Activated T-cell treated with anti-CD3 and anti-CD28 coated beads for 48 hours (primary cell): ENCODE measurements around the gene PLEKHA8.

Source experiments
- DNase-seq: peaks from one replicate; pipeline ENCODE4 v3.0.0-alpha.2; 2020; ENCODE audit warnings: low read depth

PLEKHA8 gene

DNA sequence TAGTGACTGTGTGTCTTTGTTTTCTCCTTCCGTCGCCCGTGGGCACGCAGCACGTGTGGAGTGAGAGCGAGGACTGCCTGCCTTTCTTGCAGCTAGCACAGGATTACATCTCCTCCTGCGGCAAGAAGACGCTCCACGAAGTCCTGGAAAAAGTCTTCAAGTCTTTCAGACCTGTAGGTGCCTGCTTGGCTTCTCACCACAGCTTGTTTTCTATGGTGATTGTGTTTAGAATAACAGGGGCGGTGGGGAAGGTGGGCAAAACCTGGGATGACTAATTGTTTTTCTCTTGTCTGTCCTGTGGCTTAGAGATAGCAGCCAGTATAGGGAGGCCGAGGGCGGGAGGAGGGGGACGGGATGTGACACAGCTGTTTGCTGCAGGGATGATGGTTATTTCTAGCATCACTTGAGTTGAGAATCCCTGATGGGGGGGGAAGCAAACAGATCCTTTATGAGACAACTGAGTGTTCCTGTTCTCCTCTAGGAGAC, 118.0 kb downstream of the PLEKHA8 start:
- no peak for DNase-seq

DNA sequence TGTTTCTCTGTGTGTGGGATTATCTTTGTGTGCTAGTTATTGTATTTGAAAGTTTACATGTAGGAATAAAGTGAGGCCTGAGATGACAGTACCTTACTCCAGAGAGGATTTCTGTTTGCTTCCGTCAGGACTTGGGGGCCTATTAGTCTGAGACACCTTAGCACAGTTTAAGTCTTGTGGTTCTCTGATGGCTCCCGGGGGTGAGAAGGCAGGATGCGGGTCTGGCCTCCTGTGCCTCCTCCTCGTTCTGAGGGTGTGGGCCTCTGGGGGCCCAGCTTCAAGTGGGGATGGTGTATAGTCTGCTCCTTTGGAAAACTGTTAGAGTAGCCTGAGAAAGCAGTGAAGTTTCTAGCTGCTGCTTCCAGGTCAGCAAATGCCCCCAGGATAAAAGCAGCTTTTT, 119.0 kb downstream of the PLEKHA8 start:
- no peak for DNase-seq

DNA sequence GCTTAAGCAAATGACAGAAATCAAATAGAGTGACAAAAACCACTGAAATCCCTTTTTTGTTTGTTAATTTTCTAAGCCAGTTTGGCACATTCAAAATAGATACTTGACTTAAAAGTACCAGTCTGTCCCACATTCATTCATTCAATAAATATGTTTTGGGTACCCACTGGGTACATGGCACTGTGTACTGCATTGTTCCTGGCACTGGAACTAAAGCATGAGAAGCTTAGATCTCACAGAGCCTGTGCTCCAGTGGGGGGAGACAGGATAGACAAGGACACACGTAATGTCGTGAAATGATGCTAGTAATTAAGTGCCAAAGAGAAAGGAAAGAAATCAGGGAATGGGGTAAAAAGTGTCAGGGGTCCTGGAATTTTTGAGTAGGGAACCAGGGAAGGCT, 119.6 kb downstream of the PLEKHA8 start:
- DNase-seq = no peak

DNA sequence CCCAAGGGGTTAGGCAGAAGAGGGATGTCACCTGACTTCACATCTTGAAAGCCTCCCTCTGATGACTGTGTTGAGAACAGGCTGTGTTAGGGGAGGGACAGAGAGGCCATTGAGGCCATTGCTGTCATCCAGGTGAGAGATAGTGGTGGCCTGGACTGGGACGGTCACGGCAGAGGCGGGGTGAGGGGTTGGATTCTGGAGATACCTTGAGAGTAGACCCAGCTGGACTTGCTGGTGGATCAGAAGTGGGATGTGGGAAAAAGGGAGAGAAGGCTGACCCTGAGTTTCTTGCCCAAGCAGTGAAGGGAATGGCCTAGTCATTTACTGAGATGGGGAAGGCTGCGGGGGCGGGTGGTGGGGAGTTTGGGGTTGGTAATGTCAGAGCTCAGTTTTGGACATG, 120.2 kb downstream of the PLEKHA8 start:
- no peak for DNase-seq

DNA sequence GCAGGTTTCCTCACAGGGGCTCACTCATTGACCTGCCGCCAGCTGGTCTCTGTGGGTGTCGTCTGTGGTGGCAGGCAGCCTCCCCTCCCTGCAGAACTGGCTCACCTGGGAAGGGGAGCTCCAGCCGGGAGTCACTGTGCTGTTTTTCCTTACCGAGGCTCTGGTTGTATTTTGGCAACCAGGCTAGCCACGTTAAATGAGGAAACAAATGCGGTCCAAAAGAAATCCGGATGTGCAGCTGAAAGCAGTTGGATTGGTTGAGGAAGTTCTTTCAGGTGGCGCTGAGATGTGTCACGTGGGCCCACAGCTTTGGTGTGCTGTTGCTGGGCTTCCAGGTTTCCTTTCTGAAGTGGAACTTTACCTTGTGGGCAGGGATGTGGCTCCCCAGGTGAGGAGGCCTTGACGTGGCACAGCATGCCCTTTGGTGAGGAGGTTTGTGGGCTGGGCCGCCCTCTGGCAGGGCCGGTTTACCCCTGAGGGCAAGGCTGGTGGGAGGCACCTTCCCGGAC, 120.8 kb downstream of the PLEKHA8 start:
- DNase-seq = no peak

DNA sequence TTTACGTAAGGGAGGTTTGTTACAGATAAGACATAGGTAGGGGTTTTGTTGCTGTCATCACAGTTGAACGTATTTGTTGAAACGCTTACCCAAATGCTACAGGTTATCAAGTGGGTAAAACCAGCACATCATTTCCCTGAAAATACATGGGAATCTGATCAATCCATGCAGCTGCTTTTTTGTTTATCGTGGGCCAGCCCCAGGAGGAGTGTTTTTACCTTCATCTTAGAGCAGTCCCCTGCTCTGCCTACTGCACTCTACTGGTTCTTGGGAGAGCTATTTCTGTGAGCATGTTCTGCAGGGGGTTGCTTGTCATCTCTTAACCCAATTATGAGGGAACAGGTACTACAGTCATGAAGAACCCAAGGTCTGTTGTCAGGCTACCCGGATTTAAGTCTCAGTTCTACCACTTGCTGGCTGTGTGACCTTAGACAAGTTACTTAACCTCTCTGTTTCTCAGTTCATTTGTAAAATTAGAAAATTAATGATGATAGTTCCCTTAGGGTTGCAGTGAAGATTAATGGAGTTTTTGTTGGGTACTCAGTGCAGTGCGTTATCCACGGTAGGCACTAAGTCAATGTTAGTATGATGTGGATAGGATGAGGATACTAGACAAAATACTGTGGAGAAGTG, 121.5 kb downstream of the PLEKHA8 start:
- DNase-seq = no peak

DNA sequence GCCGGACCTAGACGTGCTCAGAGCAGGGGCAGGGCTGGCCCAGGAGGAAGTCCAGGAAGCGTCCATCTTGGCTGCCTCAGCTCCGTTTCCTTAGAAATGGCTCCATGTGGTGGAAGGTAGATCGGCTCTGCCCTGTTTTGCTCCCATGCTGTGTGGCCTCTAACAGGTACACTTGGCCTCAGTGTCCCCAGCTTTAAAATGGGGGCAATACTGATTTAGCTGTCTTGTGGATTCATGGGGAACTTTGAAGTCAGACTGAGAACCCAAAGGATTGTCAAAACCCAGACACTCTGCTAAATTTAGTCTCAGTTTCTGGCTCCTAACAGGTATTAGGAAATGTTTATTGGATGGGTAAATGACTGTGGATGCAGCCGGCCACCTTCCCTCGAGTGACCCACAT, 122.5 kb downstream of the PLEKHA8 start:
- no peak for DNase-seq

DNA sequence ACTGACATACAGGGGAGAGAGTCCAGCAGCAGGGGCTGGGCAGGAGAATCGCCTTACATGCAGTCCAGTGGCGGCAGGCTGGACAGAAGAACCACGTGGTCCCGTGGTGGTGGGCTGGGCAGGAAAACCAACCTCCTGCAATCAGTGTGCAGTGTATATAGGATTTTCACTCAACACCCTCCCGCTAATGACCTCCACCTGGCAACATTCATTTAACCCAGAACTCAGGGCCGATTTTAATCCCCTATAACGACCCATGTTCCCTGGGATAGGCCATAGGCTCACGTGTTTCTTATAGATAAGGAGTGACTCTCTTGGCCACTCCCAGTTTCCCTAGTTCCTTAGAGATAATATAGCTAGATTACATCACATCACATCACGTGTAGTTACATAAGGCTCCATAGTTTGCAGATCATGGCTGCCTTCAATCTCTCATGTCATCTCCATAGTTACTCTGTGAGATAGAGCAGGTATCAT, 125.9 kb downstream of the PLEKHA8 start:
- DNase-seq = no peak

DNA sequence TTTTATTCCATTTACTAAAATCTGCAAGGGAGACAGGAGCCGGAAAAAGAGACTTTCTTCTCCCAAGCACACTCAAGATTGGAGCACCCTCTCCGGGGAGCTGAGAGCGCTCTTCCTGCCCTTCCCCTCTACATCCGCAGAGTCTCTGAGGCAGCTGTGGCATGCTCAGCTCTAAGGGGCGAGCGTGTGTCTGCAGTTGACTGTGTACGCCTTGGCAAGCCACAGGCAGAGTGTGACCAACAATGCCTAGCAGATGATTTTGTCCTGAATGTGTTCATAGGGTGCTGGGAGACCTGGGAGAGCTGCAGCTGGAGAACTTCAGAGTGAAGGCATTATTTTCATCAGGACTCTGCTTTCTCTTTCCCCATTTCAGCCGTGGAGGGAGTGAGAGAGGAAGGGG, 127.3 kb downstream of the PLEKHA8 start:
- no peak for DNase-seq

DNA sequence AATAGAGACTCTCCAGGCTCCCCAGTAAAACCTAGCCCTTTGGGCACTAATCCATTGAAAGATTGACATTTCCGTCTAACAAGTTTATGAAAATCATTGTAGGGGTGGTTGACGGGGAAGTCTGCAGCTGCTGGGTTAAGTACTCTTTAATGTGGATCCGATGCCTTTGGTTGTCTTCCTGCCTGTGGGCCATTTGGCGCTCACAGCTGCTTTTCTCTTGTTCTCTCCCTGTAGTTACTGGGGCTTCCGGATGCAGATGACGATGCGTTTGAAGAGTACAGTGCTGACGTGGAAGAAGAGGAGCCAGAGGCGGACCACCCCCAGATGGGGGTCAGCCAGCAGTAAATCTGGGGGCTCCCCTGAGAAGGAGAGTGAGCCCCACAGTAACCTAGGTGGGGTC, 129.0 kb downstream of the PLEKHA8 start:
- no peak for DNase-seq

DNA sequence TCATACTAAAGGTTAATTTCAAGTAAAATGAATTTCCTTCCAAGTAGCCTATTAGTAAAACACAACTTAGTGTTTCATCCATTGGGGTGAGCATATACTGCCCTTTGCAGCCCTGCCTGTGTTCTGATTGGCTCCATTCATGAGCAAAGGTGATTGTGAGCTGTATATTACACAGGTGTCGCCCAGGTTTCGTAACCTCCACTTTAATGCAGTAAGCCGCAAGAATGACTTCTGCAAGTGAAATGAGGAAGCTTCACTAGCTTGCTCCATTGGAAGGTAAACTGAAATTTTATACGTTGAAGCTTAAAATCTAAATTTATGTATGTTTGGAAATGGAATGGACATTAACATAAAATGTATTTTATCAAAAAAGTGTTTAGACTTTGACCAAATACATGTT, 131.0 kb downstream of the PLEKHA8 start:
- no peak for DNase-seq

DNA sequence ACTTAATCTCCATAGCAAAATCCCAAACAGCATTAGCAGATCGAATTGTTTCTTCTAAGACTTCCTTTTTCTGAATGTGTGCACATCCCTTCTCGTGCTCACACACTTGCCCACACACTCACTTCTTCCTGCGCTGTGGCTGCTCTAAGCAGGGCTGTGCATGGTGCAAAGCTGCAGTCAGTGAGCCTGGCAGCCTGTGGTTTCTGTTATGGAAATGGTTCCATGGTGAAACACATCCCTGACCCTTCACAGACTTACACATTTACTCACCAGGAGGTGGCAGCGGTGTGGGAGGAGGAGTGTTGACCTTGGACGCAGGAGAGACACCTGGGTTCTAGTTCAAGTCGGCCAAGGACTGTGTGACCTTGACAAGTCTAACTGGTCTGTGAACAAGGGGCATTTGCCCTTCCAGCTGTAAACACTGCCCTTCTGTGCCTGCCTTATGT, 131.5 kb downstream of the PLEKHA8 start:
- no peak for DNase-seq

DNA sequence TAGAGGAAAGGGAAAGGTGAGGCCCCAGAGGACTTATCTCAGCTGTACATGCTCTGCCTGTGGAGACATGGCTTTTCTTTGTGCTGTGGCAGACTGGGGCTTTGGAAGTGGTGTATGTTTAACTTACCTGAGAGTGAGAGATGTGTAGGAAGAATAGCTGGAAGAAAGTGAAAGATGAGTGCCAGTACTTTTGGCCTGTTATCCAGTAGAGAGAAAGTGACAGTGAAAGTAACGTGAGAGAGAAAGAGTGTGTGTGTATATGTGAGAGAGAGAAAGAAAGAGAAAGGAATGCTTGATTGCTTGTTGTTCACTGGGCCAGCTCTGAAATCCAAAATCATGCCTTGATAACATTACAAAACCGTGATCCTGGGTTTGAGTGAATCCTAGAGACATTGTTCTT, 132.1 kb downstream of the PLEKHA8 start:
- DNase-seq = no peak

DNA sequence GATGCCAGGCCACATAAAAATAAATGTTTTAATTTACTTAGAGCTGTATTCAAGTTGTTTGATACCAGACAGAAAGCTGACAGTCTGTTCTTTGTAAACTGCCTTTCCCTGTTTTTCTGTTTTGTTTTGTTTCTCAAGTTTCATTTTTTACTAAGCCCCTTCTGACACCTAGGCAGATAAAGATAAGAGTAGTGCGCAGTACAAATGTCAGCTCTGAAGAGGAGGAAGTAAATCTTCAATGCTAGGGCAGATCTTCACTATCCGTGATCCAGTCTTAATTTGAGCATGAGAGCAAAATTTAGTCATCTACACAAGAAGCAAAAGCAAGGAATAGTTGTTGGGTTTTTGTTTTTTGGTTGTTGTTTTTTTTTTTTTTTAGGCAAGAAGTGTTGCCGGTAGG, 133.9 kb downstream of the PLEKHA8 start:
- no peak for DNase-seq

DNA sequence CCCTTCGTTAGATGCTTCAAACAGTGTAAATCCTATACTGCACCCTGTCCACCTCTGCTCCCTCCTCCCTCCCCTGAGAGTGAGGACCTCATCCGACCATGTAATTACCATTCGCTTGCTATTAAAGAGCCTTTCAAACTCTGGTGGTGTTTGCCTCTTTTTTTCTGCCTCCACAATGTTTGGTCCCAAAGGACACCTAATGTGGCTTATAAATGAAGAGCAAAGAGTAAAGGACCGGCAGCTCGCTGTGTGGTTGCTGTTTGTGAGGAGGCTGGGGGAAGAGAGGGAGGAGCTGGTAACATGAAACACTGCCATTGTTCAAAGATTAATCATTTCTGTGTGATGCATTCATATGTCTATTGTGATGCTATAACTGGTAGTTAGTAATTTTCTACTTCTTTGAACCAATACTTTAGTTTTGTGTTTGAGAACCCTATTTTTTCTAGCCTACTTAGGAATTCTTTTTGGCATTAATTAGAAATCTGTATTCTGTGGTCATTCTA, 134.5 kb downstream of the PLEKHA8 start:
- DNase-seq = no peak

DNA sequence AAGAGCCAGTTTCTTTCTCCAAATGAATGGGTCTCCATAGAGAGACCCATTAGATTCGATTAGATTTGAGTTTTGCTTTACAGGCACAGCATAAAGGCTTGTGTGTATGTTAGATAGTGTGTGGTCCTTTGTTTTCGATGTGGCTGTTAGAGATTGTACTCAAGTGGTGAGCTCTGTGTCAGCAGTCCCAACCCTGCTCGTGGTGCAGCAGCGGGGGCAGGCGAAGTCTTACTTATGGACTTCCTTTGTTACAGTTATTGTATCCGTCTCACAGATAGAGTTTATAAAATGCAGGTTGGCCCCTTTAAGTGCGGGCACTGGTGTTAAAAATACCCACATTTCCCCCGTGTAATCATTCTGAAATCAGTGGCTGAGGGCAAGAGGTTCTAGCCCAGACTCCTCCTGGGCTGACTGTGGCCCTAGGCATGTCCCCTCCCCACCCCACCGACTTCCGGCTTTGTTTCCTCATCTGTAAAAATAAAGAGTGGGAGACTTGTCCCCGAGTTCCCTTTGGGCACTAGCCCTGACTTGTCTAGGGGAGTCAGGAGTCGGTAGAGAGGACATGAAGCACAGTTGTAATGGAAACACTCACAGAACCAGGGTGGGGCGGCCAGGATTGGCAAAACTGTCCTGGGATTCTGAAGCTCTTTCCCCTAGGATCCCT, 135.2 kb downstream of the PLEKHA8 start:
- no peak for DNase-seq

DNA sequence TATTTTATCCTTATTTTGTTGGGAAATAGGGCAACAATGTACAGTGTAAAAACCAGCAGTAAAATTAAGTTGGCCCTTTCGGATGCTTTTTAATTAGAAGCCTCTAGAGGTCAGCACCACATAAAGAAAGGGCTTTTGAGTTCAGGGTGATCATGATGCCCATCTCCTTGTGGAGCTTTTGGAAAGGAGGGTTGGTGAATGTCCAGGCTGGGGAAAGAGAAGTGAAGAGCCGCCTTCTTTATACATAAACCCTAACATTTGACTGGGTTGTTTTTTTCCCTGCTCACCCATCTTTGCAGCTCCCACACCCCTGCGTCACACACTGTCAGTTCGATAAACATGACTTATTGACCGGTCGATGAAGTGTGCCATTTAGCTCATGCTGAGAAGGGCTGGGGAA, 136.4 kb downstream of the PLEKHA8 start:
- DNase-seq = no peak

DNA sequence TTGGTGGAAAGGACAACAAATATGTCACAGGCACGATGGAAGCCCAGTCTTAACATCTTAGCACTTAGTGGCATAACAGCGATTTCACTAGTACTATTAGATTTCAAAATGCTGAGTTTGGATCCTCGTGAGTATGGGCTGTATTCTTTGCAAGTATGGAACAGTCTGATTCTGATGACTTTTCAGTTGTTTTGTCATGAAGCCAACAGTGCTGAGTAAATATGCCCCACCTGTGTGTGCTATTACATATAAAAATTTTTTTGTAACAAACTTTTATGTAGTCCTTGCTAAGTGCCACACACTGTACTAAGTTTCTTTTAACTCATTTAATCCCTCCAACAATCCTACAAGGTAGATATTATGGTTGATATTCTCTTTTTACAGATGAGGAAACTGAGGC, 137.4 kb downstream of the PLEKHA8 start:
- DNase-seq = no peak

DNA sequence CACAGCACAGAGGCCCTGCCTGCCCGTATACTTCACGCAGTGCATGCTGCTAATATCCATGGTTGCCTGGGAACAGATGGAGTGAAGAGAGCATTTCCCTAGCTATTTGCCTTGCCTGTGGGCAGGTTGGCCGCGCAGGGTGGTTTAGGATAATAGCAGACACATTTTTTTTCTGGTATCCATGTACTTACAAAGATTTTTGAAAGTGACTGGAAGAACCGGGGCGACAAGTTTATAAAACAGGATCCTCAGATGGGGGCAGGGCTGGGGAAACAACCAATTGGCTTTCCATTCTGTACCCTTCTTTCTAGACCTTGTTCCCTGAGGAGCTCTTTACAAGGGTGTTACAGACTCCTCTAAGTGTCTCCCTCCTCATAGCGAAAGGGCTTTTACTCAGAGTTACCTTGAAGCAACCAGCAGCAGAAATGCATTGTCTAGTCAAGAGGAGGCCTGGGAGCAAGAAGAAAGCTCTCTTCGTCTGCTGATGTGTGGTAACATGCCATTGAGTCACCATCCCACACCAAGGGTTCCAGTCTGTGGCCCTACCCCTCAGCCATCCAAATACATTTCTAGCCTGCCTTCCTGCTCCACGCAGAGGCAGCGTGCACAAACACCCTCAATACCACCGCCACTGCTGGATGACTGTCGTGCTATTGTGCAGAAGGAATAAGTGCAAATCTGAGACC, 138.1 kb downstream of the PLEKHA8 start:
- no peak for DNase-seq

DNA sequence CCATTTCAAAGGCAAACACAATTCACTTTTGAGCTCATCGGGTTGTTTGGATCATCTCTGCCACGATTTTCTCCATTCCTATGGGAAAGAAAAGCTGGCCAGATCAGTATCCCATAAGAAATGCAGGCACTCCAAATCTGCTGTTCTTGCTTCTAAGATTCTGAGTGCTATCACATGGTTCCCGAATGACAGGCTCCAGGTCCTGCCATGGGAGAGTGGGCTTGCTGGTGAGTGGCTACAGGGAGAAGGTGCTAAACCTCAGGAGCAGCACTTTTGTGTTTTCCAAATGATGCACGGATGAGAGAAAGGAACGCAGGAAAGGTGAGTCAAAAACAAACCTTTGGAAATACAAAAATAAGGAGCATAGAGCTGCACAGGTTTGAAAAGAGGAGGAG, 138.6 kb downstream of the PLEKHA8 start:
- no peak for DNase-seq

DNA sequence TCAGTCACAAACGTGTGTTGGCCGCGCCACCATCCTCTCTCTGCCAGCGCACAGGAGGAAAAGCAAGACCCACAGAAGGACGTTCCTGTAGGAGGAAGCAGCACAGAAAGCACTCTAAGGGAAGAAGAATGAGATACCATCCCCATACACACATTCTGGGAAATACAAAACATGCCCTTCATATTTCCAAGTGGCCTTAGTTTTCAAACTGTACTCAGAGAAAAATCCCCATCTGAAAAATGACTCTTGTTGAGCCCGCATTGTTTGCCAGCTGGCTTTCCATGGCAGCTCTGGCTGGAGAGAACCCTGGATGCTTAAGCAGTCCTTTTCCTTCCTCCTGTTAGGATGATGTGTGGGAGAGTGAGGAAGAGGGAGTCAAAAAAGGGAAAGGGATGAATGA, 139.7 kb downstream of the PLEKHA8 start:
- DNase-seq = no peak

DNA sequence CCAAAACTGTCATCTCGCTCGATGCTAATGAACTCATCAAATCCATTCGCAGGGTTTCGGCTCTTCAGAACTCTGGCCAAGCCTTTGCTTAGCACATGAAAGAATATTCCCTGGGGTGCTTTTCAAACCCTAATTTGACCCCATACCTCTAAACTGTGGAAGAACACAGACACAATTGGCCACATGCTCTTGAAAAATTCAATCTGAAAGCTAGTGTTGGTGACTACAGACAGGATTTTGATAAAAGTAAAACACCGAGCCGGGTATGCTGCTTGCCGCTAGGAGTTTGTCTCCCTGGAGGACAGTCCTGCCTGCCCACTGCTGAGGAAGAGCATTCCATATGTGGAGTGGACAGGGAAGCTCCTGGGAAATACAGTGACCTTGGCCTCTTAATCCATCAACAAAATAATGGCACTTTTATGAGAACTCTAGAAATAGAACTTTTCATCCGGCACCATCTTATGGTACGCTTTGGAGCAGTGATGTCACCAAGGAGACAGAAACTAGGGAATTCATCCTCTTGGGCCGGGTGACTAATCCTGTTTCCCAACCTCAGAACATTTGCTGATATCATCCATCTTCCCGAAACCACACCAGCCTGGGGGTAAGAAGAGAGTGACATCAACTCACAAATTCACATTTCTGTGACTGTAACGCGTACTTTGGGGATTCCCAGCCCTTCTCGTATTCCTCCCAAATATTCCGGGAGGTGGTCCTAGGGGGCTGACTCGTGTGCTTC, 140.8 kb downstream of the PLEKHA8 start:
- DNase-seq = no peak
